ENCODE results near the gene PDE4D.

- TF ChIP-seq CTCF (IDR thresholded peaks at IDR 0.05) (no peak), POLR2A (IDR thresholded peaks at IDR 0.05) (no peak)
These were observed 652.4 kb downstream of the PDE4D start for GRCh38 chr5:59241119-59241518.

All from esophagus squamous epithelium (tissue), 4 donors.